Keratinocyte (primary cell): ENCODE data around the gene NR2C1. TPM values are rescaled to one million over a fixed set of nuclear protein-coding genes. Genes with fewer than 3 reads are reported as not detected.

Source experiments
- DNase-seq: peaks from one replicate; pipeline ENCODE4 v3.0.0-alpha.2; 2011; ENCODE audit warnings: low read depth, missing footprints, low spot score
- FAIRE-seq: peaks from 2 replicates; lab custom pipeline; 2011; peaks lifted over from hg19 to GRCh38; lab: Jason Lieb, UNC
- H2AFZ ChIP-seq: 2 replicates; pipeline ENCODE4 v1.6.0; 2012; ENCODE audit warnings: low read length, control low read depth, inconsistent platforms; ENCODE audit not compliant: control insufficient read depth
- H3K27ac ChIP-seq: 2 replicates; pipeline ENCODE4 v1.5.1; 2011; ENCODE audit warnings: low read length; ENCODE audit not compliant: control insufficient read depth, insufficient read depth
- H3K27me3 ChIP-seq: 3 replicates; pipeline ENCODE4 v1.6.0; 2011; ENCODE audit warnings: low read length; ENCODE audit not compliant: control insufficient read depth, insufficient read depth; ENCODE audit errors: extremely low read depth
- H3K36me3 ChIP-seq, 2 experiments: 2 replicates in 1 of 2; 3 replicates in 1 of 2; pipeline ENCODE4 v1.5.1; 2011; ENCODE audit warnings: low read length in 2 of 2, mild to moderate bottlenecking in 1 of 2; ENCODE audit not compliant: control insufficient read depth in 2 of 2, insufficient read depth in 2 of 2; ENCODE audit errors: extremely low read depth in 1 of 2
- H3K4me1 ChIP-seq: 3 replicates; pipeline ENCODE4 v1.5.1; 2011; ENCODE audit warnings: low read length; ENCODE audit not compliant: control insufficient read depth, insufficient read depth; ENCODE audit errors: extremely low read depth
- H3K4me2 ChIP-seq: 3 replicates; pipeline ENCODE4 v1.6.0; 2011; ENCODE audit warnings: low read depth, low read length; ENCODE audit not compliant: control insufficient read depth, insufficient read depth; ENCODE audit errors: extremely low read depth
- H3K4me3 ChIP-seq, 3 experiments: fragments of 200-600 bp in 1 of 3; sonication (generic) in 1 of 3; 2 replicates in 2 of 3; 3 replicates in 1 of 3; pipeline ENCODE4 v1.5.1; 2011 to 2016; ENCODE audit warnings: low read length in 3 of 3, mild to moderate bottlenecking in 3 of 3, control low read depth in 2 of 3, inconsistent platforms in 1 of 3, low read depth in 1 of 3, mixed read lengths in 1 of 3, mixed run types in 1 of 3, moderate library complexity in 1 of 3; ENCODE audit not compliant: control insufficient read depth in 2 of 3, insufficient read depth in 2 of 3; ENCODE audit errors: extremely low read depth in 1 of 3
- H3K79me2 ChIP-seq: 2 replicates; pipeline ENCODE4 v1.6.0; 2012; ENCODE audit warnings: low read length; ENCODE audit not compliant: control insufficient read depth, insufficient read depth
- H3K9ac ChIP-seq: 3 replicates; pipeline ENCODE4 v1.6.0; 2011; ENCODE audit warnings: low read length; ENCODE audit not compliant: control insufficient read depth, insufficient read depth; ENCODE audit errors: extremely low read depth
- H3K9me1 ChIP-seq: 3 replicates; pipeline ENCODE4 v1.6.0; 2011; ENCODE audit warnings: low read length; ENCODE audit not compliant: control insufficient read depth, insufficient read depth; ENCODE audit errors: extremely low read depth
- H3K9me3 ChIP-seq: 2 replicates; pipeline ENCODE4 v1.5.1; 2012; ENCODE audit warnings: low read depth, low read length; ENCODE audit not compliant: control insufficient read depth
- H4K20me1 ChIP-seq: 3 replicates; pipeline ENCODE4 v1.6.0; 2011; ENCODE audit warnings: low read length; ENCODE audit not compliant: control insufficient read depth, insufficient read depth; ENCODE audit errors: extremely low read depth
- CTCF ChIP-seq, 3 experiments: IDR thresholded peaks in 1 of 3; conservative IDR thresholded peaks in 1 of 3; optimal IDR thresholded peaks in 1 of 3; 2 replicates in 2 of 3; 3 replicates in 1 of 3; pipeline versions ENCODE3 to v1.5.1; 2011; ENCODE audit warnings: low read length in 3 of 3, mild to moderate bottlenecking in 3 of 3, moderate library complexity in 2 of 3, control low read depth in 1 of 3, inconsistent platforms in 1 of 3; ENCODE audit not compliant: insufficient read depth in 2 of 3; ENCODE audit errors: extremely low read depth in 1 of 3
- EZH2 ChIP-seq: IDR thresholded peaks from one replicate; pipeline ENCODE4 v1.6.1; 2012; ENCODE audit warnings: inconsistent platforms, mild to moderate bottlenecking, low read length, moderate library complexity
- dilution Hi-C: fragments of 300-500 bp; cut with MboI; formaldehyde crosslinking; loops from one replicate; pipeline ENCODE4 v1.7.0; 2020; ENCODE audit warnings: low sequenced_read_pairs; ENCODE audit not compliant: extremely low pct_ligation_motif_present
- polyA plus RNA-seq, 5 experiments: library from polyadenylated mRNA; depleted of rRNA in 3 of 5; stranded (reverse) in 3 of 5; stranded (forward) in 1 of 5; unstranded in 1 of 5; fragments of >200 nt; gene quantifications; 1 replicate in 1 of 5; 2 replicates in 3 of 5; 3 replicates in 1 of 5; pipeline versions ENCODE4 v1.2.1 to v1.2.3, GENCODE V29; 2011 to 2012; ENCODE audit warnings: missing spikeins in 2 of 5, low read depth in 1 of 5, low replicate concordance in 1 of 5

NR2C1 gene
- polyA plus RNA-seq, 1 donor (not counting 4 experiments of a cell fraction or from before 2014, with no cell fraction given) = 32.0 TPM

- H2AFZ ChIP-seq = no peak overlapping the region
- peaks cover 0 to 3% of the 10 kb centered on the region in 2 experiments for H3K36me3 ChIP-seq
- H3K9me3 ChIP-seq = no peaks in the 10 kb centered on the region
- no peak overlapping the region for H3K4me2 ChIP-seq
- no peak overlapping the region for H3K27ac ChIP-seq
- H3K4me3 ChIP-seq = no peak overlapping the region
- H3K79me2 ChIP-seq = no peaks in the 10 kb centered on the region
- H3K4me1 ChIP-seq = no peaks in the 10 kb centered on the region
- dilution Hi-C loops = no loop called here
- H3K27me3 ChIP-seq = no peaks in the 10 kb centered on the region
- H3K9me1 ChIP-seq = no peaks in the 10 kb centered on the region
- H3K9ac ChIP-seq = no peak overlapping the region
- DNase-seq (no peak), FAIRE-seq (no peak)
- no peaks in the 10 kb centered on the region for H4K20me1 ChIP-seq
- no peak for TF ChIP-seq CTCF (optimal IDR thresholded peaks at IDR 0.05 in 1 of 3, IDR thresholded peaks at IDR 0.05 in 1 of 3, conservative IDR thresholded peaks at IDR 0.05 in 1 of 3; ENCODE audit: extremely low read depth in 1 of 3, insufficient read depth in 2 of 3, low read length in 3 of 3)
- no peak for TF ChIP-seq EZH2
These were observed 35.5 kb downstream of the NR2C1 start for GRCh38 chr12:95037906-95038305.

- TF ChIP-seq EZH2 = no peak
- TF ChIP-seq CTCF (optimal IDR thresholded peaks at IDR 0.05 in 1 of 3, IDR thresholded peaks at IDR 0.05 in 1 of 3, conservative IDR thresholded peaks at IDR 0.05 in 1 of 3; ENCODE audit: extremely low read depth in 1 of 3, insufficient read depth in 2 of 3, low read length in 3 of 3) = no peak
- DNase-seq (no peak), FAIRE-seq (no peak)
- Histone ChIP-seq H3K9me1 (no peaks in the 10 kb centered on the region), H3K4me2 (no peak overlapping the region), H3K4me3 (no peak overlapping the region), H4K20me1 (no peaks in the 10 kb centered on the region), H3K36me3 (peaks cover 0 to 7% of the 10 kb centered on the region in 2 experiments), H3K9ac (no peak overlapping the region), H2AFZ (no peak overlapping the region), H3K79me2 (no peaks in the 10 kb centered on the region), H3K27ac (no peak overlapping the region), H3K4me1 (no peaks in the 10 kb centered on the region), H3K9me3 (no peaks in the 10 kb centered on the region), H3K27me3 (no peaks in the 10 kb centered on the region)
- dilution Hi-C loops = no loop called here
These were observed 38.7 kb downstream of the NR2C1 start for GRCh38 chr12:95034750-95035149.
